T47D (cell line): ENCODE measurements around the gene GFER.
"Not testable (repeated sequence)": the region's sequence is repeated elsewhere in the genome, so short reads cannot be mapped to it uniquely, and the experiment has no call there.

Source experiments
- DNase-seq, 2 experiments: peaks; one replicate each; pipeline versions ENCODE4 v3.0.0 to v3.0.0-alpha.2; 2011 to 2012; ENCODE audit warnings: low read depth in 1 of 2, low spot score in 1 of 2
- JUND ChIP-seq: IDR thresholded peaks from 2 replicates; pipeline ENCODE4 v1.6.1; 2012; ENCODE audit warnings: low read depth
- in situ Hi-C: cut with HindIII; loops from 2 replicates; pipeline ENCODE4 v1.10.0; 2016; ENCODE audit warnings: low sequenced_read_pairs, low pct_unique_long_range_greater_than_20kb

GFER gene

DNA sequence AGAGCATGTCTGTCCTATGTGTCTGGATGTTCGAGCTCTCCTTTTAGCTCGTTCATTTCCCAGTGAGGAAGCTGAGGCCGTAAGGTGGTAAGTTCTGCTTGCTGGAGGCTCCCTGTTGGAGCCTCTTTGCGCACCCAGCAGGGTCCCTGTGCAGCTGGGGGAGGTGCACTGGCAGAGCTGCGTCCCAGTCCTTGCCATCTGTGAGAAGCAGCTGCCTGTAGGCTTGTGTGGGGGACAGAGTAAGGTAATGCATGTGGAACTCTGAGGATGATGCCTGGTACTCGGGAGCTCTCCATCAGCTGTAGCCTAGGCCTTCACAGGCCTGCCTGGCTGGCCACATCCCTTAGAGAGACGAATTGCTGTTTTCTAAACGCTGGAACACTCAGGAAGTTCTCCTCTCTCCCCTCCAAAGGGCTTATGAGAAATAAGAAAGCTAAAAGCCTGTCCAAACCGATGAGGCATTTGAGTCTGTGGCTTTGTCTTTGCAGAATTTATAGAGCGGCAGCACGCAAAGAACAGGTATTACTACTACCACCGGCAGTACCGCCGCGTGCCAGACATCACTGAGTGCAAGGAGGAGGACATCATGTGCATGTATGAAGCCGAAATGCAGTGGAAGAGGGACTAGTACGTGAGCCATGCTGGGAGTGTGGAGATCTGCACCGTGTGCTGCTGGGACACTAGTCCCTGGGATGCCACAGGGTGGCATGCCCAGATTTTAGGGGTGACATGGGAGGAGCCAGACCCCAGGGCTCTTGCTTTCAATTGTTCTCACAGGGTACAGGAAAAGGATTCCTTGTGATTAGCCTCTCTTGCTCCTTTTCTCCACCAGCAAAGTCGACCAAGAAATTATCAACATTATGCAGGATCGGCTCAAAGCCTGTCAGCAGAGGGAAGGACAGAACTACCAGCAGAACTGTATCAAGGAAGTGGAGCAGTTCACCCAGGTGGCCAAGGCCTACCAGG is 23.0 kb upstream of the GFER start:
- in situ Hi-C loops: no loop called here
- TF ChIP-seq JUND: no peak
- peak in 1 of 2 experiments; percentile 77 for DNase-seq

DNA sequence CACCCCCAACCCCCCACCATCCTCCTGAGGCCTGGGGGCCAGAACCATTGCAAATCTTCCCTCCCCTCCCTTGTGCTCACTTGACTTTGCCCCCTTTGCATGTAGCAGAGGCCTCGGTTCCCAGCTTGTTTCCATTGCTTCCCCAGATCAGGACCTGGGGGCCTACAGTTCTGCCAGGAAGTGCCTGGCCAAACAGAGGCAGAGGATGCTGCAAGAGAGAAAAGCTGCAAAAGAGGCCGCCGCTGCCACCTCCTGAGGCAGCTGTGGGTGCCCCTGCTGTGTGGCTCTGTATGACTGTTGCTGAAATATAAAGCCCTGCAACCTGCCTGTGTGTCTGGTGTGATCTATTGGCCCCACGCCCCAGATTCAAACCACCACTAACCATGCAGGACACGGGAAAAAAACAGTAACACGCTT is 22.3 kb upstream of the GFER start:
- DNase-seq: no peak
- in situ Hi-C loops: no loop called here
- no peak for TF ChIP-seq JUND

DNA sequence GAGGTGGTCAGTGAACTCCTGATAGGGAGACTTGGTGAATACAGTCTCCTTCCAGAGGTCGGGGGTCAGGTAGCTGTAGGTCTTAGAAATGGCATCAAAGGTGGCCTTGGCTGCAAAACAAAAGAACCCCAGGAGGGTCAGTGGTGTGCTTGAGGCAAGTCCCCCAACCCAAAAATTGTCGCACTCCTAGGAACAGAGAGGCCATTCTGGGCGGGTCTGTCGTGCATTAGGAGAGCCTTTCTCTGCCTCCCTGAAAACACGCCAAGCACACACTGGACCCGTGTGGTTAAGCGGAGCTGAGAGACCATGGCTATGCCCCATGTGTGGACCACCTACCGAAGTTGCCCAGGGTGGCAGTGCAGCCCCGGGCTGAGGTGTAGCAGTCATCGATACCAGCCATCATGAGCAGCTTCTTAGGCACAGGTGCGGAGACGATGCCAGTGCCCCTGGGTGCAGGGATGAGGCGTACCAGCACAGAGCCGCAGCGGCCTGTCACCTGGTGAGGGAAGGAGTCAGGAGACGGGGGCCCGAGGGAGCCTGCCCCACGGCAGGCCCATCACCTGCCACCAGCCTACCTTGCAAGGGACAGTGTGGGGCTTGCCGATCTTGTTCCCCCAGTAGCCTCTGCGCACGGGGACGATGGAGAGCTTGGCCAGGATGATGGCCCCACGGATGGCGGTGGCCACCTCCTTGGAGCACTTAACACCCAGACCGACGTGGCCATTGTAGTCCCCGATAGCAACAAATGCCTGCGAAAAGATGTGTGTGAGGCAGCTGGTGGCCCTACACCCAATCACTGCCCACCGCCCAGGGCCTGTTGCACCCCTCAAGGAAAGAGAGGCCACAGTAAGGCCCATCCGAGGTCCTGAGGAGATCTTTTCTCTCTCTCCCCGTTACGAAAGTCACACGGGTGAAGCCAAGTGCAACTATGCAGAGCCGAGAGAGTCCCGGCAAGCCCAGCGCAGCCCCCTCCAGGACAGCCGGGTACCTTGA is 21.5 kb upstream of the GFER start:
- DNase-seq, in situ Hi-C loops: not testable (repeated sequence)

DNA sequence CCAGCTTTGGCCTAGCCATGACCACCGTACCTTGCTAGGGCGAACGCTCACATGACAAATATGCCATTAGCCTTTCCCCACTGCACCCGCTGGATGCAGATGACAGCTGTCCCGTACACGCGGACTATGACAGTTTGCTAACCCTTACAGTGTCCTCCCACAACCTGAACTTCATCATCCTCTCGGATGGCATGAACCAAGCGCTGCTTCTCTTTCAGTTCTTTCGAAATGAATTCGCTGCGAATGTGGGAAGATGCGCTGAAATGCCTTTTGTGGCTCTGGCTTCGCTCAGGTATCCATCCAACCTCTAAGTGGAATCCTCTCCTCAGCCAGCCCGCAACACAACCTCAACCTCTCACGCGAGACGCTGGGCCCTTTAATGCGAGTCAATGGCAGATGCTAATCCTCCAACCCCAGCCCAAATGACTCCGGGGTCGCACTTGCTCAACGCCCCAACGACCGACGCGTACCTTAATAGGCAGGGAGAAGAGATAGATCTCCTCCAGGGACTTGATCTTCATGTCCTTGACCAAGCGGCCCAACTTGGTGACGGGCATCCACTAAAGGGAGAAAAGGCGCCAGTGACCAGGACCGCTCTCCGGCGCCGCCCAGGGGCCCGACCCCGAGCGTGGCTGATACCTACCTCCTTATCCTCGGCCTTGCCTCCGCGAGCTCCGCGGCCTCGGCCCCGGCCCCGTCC is 20.0 kb upstream of the GFER start:
- TF ChIP-seq JUND: no peak
- peak in 1 of 2 experiments; percentile 32 for DNase-seq
- in situ Hi-C loops: no loop called here

DNA sequence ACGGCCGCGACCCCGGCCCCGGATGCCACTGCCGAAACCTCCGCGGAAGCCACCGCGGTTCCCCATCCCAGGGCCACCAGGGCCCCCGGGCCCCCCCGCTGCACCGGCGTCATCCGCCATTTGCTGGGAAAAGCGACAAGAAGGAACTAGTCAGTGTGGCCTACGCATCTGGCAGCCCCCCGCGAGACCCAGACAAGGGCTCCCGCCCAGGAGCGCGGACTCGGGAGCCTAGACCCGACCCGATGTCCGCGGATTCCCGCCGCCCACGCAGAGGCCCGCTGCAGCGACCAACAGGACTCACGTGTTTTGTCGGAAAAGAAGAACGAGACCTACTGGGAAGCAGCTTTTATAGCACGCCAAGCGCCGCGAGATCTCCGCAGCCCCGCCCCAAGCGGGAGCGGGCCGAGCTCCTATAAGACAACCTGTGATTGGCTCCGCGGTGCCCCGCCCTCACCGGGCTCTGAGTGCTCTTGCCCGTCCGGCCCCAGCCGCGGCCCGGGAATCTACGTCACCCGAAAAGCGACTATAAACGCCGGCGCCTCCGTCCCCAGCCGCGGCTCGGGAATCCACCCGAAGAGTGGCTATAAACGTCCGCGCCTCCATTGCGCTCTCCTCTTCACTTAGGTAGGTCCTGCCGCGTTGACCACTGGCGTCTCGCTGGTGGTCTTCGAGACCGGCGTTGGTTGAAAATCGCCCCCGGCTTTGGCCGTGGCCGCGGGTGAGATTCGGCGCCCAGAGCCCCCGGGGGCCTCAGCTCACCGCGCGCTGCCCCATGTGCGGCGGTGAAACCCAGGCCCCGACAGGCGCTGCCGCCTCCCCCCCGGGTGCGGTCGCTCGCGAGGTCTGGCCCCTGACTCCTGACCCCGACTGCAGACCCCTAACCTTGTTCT is 19.2 kb upstream of the GFER start, which contains the start of gene RPS2:
RPS2 (minus strand) TSS at position 321 of the 890 bp plus-strand sequence; CDS start at position 120, 201 bp downstream.
- DNase-seq: peak; percentile 99
- no peak for TF ChIP-seq JUND
- in situ Hi-C loops: no loop called here

DNA sequence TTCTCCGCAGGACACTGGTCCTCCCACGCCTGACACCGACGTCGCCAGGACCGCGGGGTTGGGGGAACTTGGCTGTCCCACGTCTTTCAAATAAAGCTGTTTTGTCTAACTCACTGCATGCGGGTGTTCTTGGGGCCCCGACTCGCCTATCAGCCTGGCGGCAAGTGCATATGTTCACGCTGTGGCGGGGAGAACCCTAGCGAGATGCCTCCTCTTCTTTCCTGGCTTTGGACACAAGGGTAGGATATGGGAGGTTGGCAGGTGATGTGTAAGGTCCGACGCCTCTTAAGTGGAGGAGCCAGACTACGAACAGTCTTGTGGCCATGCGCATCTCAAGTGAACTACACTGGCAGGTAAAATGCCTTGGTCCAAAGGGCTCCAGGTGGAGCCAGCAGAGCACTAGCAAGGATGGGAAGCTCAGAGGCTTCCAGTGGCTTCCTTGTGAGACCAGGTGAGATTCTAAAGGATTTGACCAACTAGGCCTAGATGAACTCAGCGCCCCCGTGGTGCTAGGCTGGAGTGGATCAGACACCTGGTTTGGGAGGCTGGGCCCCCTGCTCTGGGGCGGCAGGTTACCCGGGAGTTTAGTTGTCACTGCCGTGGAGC is 18.5 kb upstream of the GFER start:
- no peak for TF ChIP-seq JUND
- in situ Hi-C loops: no loop called here
- no peak for DNase-seq

DNA sequence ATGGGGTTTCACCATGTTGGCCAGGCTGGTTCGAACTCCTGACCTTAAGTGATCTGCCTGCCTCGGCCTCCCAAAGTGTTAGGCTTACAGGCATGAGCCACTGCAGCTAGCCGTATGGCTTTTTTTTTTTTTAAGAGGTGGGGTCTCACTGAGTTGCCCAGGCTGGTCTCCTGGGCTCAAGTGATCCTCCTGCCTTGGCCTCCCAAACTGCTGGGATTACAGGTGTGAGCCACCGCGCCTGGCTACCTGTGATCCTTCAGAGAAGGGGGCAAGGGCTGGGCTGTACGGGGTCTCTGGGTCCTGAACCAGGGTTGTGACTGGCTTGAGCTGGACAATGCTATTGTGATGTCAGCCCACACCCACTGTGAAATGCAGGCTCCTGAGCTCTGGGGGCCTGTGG is 17.5 kb upstream of the GFER start, which contains the start of gene RNF151:
RNF151 (plus strand) TSS at position 397 of the 400 bp plus-strand sequence. CDS start 26 bp downstream, outside the sequence.
- TF ChIP-seq JUND: no peak
- DNase-seq: no peak
- in situ Hi-C loops: no loop called here

DNA sequence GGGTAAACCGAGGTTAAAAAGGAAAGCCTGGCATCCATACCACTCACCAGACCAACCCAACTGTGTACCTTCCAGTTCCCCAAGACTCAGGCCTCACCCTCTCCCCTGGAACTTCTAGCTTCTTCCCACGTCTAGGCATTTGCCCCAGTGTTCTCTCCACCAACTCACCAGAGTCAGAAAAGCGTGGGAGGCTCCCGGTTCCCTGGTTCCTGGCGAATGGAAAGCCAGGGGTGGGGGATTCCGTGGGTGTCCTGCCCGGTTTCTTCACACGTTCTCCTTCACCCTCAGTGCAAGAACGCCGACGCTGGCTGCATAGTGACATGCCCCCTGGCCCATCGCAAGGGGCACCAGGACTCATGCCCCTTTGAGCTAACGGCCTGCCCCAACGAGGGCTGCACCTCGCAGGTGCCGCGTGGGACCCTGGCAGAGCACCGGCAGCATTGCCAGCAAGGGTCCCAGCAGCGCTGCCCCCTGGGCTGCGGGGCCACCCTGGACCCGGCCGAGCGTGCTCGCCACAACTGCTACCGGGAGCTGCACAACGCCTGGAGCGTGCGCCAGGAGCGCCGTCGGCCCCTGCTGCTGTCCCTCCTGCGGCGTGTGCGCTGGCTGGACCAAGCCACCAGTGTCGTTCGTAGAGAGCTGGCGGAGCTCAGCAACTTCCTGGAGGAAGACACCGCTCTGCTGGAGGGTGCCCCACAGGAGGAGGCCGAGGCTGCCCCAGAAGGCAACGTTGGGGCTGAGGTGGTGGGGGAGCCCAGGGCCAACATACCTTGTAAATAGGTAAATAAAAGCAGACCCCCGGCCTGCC is 15.6 kb upstream of the GFER start:
- in situ Hi-C loops: no loop called here
- no peak for TF ChIP-seq JUND
- DNase-seq: no peak

DNA sequence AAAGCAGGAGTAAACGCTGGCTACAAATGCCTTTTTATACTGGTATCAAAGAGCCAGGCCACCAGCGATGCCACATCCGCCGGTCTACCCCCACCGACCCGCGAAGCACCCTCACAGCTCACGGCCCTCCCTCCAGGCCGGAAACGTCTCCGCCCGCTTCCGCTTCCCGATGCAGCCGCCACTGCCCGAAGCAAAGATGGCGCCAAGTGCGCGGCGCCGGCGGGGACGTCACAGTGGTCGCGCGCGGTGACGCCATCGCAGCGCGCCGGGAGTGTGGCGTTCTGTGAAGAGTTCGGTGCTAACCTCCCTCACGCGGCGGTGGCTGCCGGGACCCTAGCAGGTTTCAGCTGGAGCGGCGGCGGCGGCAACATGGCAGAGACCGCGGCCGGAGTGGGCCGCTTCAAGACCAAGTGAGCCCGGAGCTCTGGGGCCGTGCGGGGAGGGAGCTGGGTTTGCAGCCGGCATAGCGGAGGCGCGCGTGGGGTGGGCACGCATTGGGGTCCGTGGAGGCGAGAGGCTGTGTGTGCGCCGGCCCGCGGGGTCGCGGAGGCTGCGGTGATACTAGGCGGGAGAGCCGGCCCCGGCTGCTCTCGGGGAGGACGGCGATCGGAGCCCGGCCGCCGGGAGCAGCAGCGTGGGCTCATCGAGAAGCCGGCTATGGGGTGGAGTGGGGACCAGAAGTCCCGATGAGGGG is 12.1 kb upstream of the GFER start, which contains the start of gene TBL3:
TBL3 (plus strand) TSS at position 258 of the 694 bp plus-strand sequence; CDS start at position 370, 112 bp downstream.
- peak; percentile 90 to 96 for DNase-seq
- no peak for TF ChIP-seq JUND
- in situ Hi-C loops: no loop called here
